ENCODE results near the gene FES.

- no peak for TF ChIP-seq EZH2 (IDR thresholded peaks at IDR 0.05; ENCODE audit: borderline replicate concordance, low read depth, low read length, severe bottlenecking)
- no peak for TF ChIP-seq CTCF (IDR thresholded peaks at IDR 0.05; ENCODE audit: borderline replicate concordance, extremely low read depth, low read length, poor library complexity, severe bottlenecking)
Measured at GRCh38 chr15:90868261-90868689, 16.0 kb upstream of the FES start, which contains the start of gene FURIN.
